ENCODE results near the gene SORCS3.

DNA sequence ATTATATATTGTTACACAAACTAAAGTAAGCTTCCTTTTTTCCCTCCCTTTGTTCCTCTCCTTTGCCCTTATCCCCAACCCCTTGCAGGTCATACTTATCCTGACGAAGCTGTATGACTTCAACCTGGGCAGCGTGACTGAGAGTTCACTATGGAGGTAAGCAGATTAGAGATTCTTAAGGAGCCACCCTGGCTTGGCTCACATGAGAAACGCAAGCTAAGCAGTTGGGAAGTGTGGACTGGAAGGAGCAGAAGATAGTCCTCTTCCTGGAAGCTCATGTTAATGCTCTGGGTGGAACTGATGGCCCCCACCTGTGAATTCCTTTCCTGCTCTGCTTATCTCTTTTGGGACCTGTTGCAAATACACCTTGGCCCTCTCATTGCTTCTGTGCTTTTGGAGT, 201.6 kb downstream of the SORCS3 start:
- TF ChIP-seq, protein P1, sequence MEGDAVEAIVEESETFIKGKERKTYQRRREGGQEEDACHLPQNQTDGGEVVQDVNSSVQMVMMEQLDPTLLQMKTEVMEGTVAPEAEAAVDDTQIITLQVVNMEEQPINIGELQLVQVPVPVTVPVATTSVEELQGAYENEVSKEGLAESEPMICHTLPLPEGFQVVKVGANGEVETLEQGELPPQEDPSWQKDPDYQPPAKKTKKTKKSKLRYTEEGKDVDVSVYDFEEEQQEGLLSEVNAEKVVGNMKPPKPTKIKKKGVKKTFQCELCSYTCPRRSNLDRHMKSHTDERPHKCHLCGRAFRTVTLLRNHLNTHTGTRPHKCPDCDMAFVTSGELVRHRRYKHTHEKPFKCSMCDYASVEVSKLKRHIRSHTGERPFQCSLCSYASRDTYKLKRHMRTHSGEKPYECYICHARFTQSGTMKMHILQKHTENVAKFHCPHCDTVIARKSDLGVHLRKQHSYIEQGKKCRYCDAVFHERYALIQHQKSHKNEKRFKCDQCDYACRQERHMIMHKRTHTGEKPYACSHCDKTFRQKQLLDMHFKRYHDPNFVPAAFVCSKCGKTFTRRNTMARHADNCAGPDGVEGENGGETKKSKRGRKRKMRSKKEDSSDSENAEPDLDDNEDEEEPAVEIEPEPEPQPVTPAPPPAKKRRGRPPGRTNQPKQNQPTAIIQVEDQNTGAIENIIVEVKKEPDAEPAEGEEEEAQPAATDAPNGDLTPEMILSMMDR (IDR thresholded peaks at IDR 0.05; ENCODE audit: insufficient read depth, low read depth, low read length) = no peak
- TF ChIP-seq EZH2 (IDR thresholded peaks at IDR 0.05; ENCODE audit: insufficient read depth, low read length) = no peak
